Keratinocyte (primary cell): ENCODE data around the gene PARD3B. TPM values are rescaled to one million over a fixed set of nuclear protein-coding genes. Genes with fewer than 3 reads are reported as not detected.

Source experiments
- DNase-seq: peaks from one replicate; pipeline ENCODE4 v3.0.0-alpha.2; 2011; ENCODE audit warnings: low read depth, missing footprints, low spot score
- FAIRE-seq: peaks from 2 replicates; lab custom pipeline; 2011; peaks lifted over from hg19 to GRCh38; lab: Jason Lieb, UNC
- H2AFZ ChIP-seq: 2 replicates; pipeline ENCODE4 v1.6.0; 2012; ENCODE audit warnings: low read length, control low read depth, inconsistent platforms; ENCODE audit not compliant: control insufficient read depth
- H3K27ac ChIP-seq: 2 replicates; pipeline ENCODE4 v1.5.1; 2011; ENCODE audit warnings: low read length; ENCODE audit not compliant: control insufficient read depth, insufficient read depth
- H3K27me3 ChIP-seq: 3 replicates; pipeline ENCODE4 v1.6.0; 2011; ENCODE audit warnings: low read length; ENCODE audit not compliant: control insufficient read depth, insufficient read depth; ENCODE audit errors: extremely low read depth
- H3K36me3 ChIP-seq, 2 experiments: 2 replicates in 1 of 2; 3 replicates in 1 of 2; pipeline ENCODE4 v1.5.1; 2011; ENCODE audit warnings: low read length in 2 of 2, mild to moderate bottlenecking in 1 of 2; ENCODE audit not compliant: control insufficient read depth in 2 of 2, insufficient read depth in 2 of 2; ENCODE audit errors: extremely low read depth in 1 of 2
- H3K4me1 ChIP-seq: 3 replicates; pipeline ENCODE4 v1.5.1; 2011; ENCODE audit warnings: low read length; ENCODE audit not compliant: control insufficient read depth, insufficient read depth; ENCODE audit errors: extremely low read depth
- H3K4me2 ChIP-seq: 3 replicates; pipeline ENCODE4 v1.6.0; 2011; ENCODE audit warnings: low read depth, low read length; ENCODE audit not compliant: control insufficient read depth, insufficient read depth; ENCODE audit errors: extremely low read depth
- H3K4me3 ChIP-seq, 3 experiments: fragments of 200-600 bp in 1 of 3; sonication (generic) in 1 of 3; 2 replicates in 2 of 3; 3 replicates in 1 of 3; pipeline ENCODE4 v1.5.1; 2011 to 2016; ENCODE audit warnings: low read length in 3 of 3, mild to moderate bottlenecking in 3 of 3, control low read depth in 2 of 3, inconsistent platforms in 1 of 3, low read depth in 1 of 3, mixed read lengths in 1 of 3, mixed run types in 1 of 3, moderate library complexity in 1 of 3; ENCODE audit not compliant: control insufficient read depth in 2 of 3, insufficient read depth in 2 of 3; ENCODE audit errors: extremely low read depth in 1 of 3
- H3K79me2 ChIP-seq: 2 replicates; pipeline ENCODE4 v1.6.0; 2012; ENCODE audit warnings: low read length; ENCODE audit not compliant: control insufficient read depth, insufficient read depth
- H3K9ac ChIP-seq: 3 replicates; pipeline ENCODE4 v1.6.0; 2011; ENCODE audit warnings: low read length; ENCODE audit not compliant: control insufficient read depth, insufficient read depth; ENCODE audit errors: extremely low read depth
- H3K9me1 ChIP-seq: 3 replicates; pipeline ENCODE4 v1.6.0; 2011; ENCODE audit warnings: low read length; ENCODE audit not compliant: control insufficient read depth, insufficient read depth; ENCODE audit errors: extremely low read depth
- H3K9me3 ChIP-seq: 2 replicates; pipeline ENCODE4 v1.5.1; 2012; ENCODE audit warnings: low read depth, low read length; ENCODE audit not compliant: control insufficient read depth
- H4K20me1 ChIP-seq: 3 replicates; pipeline ENCODE4 v1.6.0; 2011; ENCODE audit warnings: low read length; ENCODE audit not compliant: control insufficient read depth, insufficient read depth; ENCODE audit errors: extremely low read depth
- EZH2 ChIP-seq: IDR thresholded peaks from one replicate; pipeline ENCODE4 v1.6.1; 2012; ENCODE audit warnings: inconsistent platforms, mild to moderate bottlenecking, low read length, moderate library complexity
- dilution Hi-C: fragments of 300-500 bp; cut with MboI; formaldehyde crosslinking; loops from one replicate; pipeline ENCODE4 v1.7.0; 2020; ENCODE audit warnings: low sequenced_read_pairs; ENCODE audit not compliant: extremely low pct_ligation_motif_present
- polyA plus RNA-seq, 5 experiments: library from polyadenylated mRNA; depleted of rRNA in 3 of 5; stranded (reverse) in 3 of 5; stranded (forward) in 1 of 5; unstranded in 1 of 5; fragments of >200 nt; gene quantifications; 1 replicate in 1 of 5; 2 replicates in 3 of 5; 3 replicates in 1 of 5; pipeline versions ENCODE4 v1.2.1 to v1.2.3, GENCODE V29; 2011 to 2012; ENCODE audit warnings: missing spikeins in 2 of 5, low read depth in 1 of 5, low replicate concordance in 1 of 5
- TF ChIP-seq, protein P1 (sequence below), 3 experiments: IDR thresholded peaks in 1 of 3; conservative IDR thresholded peaks in 1 of 3; optimal IDR thresholded peaks in 1 of 3; 2 replicates in 2 of 3; 3 replicates in 1 of 3; pipeline versions ENCODE3 to v1.5.1; 2011; ENCODE audit warnings: low read length in 3 of 3, mild to moderate bottlenecking in 3 of 3, moderate library complexity in 2 of 3, control low read depth in 1 of 3, inconsistent platforms in 1 of 3; ENCODE audit not compliant: insufficient read depth in 2 of 3; ENCODE audit errors: extremely low read depth in 1 of 3

PARD3B gene
- polyA plus RNA-seq, 1 donor (not counting 4 experiments of a cell fraction or from before 2014, with no cell fraction given) = 1.2 TPM

DNA sequence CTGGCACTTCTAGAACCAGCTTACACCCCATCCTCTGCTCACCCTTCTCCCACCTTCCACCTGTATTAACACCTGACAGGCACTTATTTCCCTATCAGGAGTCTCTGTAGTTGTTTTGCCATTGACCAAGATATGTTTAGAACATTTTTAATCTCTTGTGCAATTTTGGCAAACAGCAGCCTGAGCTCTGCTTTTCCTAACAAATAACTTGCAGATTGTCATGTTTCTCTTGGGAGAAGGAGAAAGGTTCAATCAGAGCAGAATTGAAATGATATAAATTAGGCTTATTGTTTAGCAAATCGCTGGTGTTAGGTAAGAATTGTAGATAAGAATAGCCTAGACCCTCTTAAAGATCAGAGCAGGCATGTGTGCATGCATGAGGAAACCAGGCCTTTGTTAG is 225.5 kb downstream of the PARD3B start:
- H3K79me2 ChIP-seq = no peaks in the 10 kb centered on the region
- H4K20me1 ChIP-seq = no peaks in the 10 kb centered on the region
- DNase-seq (no peak), FAIRE-seq (no peak)
- no peaks in the 10 kb centered on the region for H3K4me1 ChIP-seq
- dilution Hi-C loops = no loop called here
- H3K4me3 ChIP-seq = no peak overlapping the region
- no peaks in the 10 kb centered on the region for H3K36me3 ChIP-seq
- no peak overlapping the region for H3K9ac ChIP-seq
- H3K27me3 ChIP-seq = no peaks in the 10 kb centered on the region
- no peak overlapping the region for H2AFZ ChIP-seq
- H3K4me2 ChIP-seq = no peak overlapping the region
- no peak for TF ChIP-seq EZH2
- TF ChIP-seq, protein P1, sequence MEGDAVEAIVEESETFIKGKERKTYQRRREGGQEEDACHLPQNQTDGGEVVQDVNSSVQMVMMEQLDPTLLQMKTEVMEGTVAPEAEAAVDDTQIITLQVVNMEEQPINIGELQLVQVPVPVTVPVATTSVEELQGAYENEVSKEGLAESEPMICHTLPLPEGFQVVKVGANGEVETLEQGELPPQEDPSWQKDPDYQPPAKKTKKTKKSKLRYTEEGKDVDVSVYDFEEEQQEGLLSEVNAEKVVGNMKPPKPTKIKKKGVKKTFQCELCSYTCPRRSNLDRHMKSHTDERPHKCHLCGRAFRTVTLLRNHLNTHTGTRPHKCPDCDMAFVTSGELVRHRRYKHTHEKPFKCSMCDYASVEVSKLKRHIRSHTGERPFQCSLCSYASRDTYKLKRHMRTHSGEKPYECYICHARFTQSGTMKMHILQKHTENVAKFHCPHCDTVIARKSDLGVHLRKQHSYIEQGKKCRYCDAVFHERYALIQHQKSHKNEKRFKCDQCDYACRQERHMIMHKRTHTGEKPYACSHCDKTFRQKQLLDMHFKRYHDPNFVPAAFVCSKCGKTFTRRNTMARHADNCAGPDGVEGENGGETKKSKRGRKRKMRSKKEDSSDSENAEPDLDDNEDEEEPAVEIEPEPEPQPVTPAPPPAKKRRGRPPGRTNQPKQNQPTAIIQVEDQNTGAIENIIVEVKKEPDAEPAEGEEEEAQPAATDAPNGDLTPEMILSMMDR (optimal IDR thresholded peaks at IDR 0.05 in 1 of 3, IDR thresholded peaks at IDR 0.05 in 1 of 3, conservative IDR thresholded peaks at IDR 0.05 in 1 of 3; ENCODE audit: extremely low read depth in 1 of 3, insufficient read depth in 2 of 3, low read length in 3 of 3) = no peak
- no peaks in the 10 kb centered on the region for H3K9me1 ChIP-seq
- no peaks in the 10 kb centered on the region for H3K9me3 ChIP-seq
- H3K27ac ChIP-seq = no peak overlapping the region

DNA sequence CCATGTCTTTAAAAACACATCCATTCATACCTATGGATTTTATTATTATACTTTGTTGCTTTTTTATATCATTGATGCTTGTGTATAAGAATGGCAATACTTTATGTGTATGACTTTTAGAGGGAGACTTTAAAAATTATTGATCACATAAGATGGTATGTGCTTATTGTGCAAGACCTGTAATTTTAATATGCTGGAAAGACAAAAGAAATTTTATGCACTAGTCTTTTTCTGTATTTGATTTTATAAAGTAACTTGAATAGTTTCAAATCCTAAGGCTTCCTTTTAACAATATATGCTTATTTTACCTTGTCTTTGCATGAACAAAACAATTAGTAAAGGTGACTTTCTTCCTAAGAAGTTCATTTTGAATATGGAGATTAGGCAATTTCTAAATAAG is 226.4 kb downstream of the PARD3B start:
- no peaks in the 10 kb centered on the region for H3K9me1 ChIP-seq
- H3K79me2 ChIP-seq = no peaks in the 10 kb centered on the region
- H3K9ac ChIP-seq = no peak overlapping the region
- no peaks in the 10 kb centered on the region for H3K27me3 ChIP-seq
- no peak overlapping the region for H3K4me2 ChIP-seq
- no peak overlapping the region for H3K27ac ChIP-seq
- H4K20me1 ChIP-seq = no peaks in the 10 kb centered on the region
- no peaks in the 10 kb centered on the region for H3K4me1 ChIP-seq
- dilution Hi-C loops = no loop called here
- no peaks in the 10 kb centered on the region for H3K9me3 ChIP-seq
- DNase-seq = no peak
- FAIRE-seq = no peak
- H3K4me3 ChIP-seq = no peak overlapping the region
- no peak for TF ChIP-seq EZH2
- TF ChIP-seq, protein P1 (optimal IDR thresholded peaks at IDR 0.05 in 1 of 3, IDR thresholded peaks at IDR 0.05 in 1 of 3, conservative IDR thresholded peaks at IDR 0.05 in 1 of 3; ENCODE audit: extremely low read depth in 1 of 3, insufficient read depth in 2 of 3, low read length in 3 of 3) = no peak
- no peaks in the 10 kb centered on the region for H3K36me3 ChIP-seq
- no peak overlapping the region for H2AFZ ChIP-seq
